ENCODE results near the gene ZNF660.

GRCh38 chr3:44648564-44649229 lies 63.9 kb downstream of the ZNF660 start, which contains the start of gene ZNF35:
- TF ChIP-seq TEAD4 (IDR thresholded peaks at IDR 0.05; ENCODE audit: borderline replicate concordance, insufficient read depth) (no peak), CTCF (IDR thresholded peaks at IDR 0.05) (no peak), JUND (IDR thresholded peaks at IDR 0.05) (peak; percentile 30; the same call in 1 of the 2 replicates), FOSL2 (IDR thresholded peaks at IDR 0.05; ENCODE audit: borderline replicate concordance, low read depth) (no peak), FOXM1 (IDR thresholded peaks at IDR 0.05; ENCODE audit: low read depth) (no peak), ZBTB33 (IDR thresholded peaks at IDR 0.05; ENCODE audit: borderline replicate concordance, low read depth) (peak; percentile 74), YY1 (IDR thresholded peaks at IDR 0.05; ENCODE audit: low read depth) (peak; percentile 72; the same call in 1 of the 2 replicates), TAF1 (IDR thresholded peaks at IDR 0.05; ENCODE audit: borderline replicate concordance, low read depth, low read length) (peak; percentile 98)
